GM10847 (cell line): Measurements from ENCODE around the gene MAD1L1.

Source experiments
- POLR2A ChIP-seq: IDR thresholded peaks from 2 replicates; pipeline ENCODE4 v1.6.1; 2011; ENCODE audit not compliant: insufficient read length; ENCODE audit errors: extremely low read depth

MAD1L1 gene

DNA sequence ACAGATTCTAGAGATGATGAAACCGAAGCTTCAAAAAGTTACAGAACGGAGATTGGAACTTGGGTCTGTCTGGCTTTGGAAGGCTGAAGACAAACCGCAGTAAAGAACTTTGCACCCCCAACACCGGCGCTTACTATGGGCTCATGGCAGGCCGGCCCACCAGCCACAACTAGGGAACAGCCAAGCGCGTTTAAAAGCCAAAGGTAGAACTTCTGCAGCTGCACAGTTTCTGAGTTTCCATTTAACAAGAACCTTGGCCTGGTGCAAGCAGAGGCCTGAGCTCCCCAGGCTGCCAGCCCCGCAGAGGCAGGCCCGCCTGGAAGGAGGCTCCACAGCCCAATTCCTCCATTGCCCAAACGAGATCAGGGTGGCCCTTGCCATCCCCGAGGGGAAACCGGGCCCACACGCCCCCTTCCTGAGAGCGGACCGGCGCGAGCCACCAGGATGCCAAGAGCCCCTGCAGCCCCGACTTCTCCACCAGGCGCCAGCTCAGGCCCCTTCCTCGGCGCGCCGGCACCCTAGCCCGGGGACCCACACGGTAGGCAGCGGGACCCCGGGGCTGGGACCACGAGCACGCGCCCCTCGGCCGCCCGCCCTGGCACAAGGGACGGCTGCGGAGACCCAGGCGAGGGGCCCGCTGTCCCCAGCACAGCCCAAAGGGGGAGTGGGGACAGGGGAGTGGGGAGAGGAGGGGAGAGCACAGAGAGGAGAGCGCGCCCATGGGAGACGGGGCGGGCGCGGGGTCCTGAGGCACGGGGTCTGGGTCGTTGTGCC, 566 bp downstream of the MAD1L1 start:
- TF ChIP-seq POLR2A, result no peak

DNA sequence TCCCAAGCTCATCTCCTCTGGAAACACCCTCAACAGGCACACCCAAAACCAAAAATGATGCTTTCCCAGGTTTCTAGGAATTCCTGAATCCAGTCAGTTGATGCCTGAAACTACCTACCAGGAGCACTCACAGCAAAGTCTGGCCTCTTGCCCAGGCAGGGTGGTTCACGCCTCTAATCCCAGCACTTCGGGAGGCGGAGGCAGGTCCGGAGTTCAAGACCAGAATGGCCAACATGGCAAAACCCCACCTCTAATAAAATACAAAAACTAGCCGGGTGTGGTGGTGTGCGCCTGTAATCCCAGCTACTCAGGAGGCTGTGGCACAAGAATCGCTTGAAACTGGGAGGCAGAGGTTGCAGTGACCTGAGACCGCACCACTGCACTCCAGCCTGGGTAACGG, 1.9 kb downstream of the MAD1L1 start:
- no peak for TF ChIP-seq POLR2A

DNA sequence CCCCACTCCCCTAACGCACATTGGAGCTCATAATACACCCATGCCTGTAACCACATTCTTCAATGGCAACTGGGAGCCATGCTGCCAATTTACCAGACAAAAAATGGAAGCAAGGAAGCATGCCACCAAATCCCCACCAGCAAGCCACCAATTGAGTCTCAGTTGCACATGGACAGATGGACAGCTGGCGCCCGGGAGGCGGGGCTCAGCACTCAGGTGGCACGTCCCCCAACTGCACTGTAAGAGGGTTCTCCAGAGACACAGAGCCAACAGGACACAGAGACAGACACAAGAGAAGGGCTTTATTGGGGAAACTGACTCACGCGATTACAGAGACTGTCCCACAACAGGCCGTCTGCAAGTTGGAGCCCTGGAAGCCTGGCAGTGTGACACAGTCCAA, 2.5 kb downstream of the MAD1L1 start:
- TF ChIP-seq POLR2A, result no peak

DNA sequence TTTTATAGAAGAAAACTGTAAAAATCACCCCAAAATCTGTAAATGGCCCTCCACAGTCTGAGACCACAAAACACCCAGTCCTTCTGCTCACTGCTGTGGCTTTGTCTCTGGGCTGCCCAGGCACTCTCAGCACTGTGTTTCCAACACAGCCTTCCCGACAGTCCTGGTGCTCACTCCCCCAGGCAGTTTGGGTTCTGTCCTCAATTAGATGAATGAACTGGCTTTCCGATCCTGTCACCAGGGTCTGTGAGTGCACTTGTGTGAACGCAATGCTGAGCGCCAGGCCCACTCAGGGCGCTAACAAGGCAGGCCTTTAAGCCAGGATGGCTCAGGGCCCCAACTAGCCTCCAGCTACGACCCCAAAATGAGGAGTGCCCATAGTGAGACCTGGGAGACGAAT, 3.3 kb downstream of the MAD1L1 start:
- no peak for TF ChIP-seq POLR2A

DNA sequence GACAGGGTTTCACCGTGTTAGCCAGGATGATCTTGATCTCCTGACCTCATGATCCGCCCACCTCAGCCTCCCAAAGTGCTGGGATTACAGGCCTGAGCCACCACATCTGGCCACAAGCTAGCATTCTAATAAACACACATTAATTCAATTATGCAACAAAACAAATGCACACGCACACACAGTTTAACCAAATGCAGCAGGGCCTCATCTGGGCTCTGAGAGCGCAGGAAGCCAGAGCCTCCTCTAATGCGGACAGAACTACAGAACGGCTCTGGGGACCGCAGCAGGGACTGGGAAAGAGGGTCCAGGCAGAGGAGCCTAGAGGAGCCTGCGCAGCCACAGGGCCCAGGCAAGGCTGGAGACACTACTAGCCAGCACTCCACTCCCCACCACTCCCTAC, 3.8 kb downstream of the MAD1L1 start:
- no peak for TF ChIP-seq POLR2A

DNA sequence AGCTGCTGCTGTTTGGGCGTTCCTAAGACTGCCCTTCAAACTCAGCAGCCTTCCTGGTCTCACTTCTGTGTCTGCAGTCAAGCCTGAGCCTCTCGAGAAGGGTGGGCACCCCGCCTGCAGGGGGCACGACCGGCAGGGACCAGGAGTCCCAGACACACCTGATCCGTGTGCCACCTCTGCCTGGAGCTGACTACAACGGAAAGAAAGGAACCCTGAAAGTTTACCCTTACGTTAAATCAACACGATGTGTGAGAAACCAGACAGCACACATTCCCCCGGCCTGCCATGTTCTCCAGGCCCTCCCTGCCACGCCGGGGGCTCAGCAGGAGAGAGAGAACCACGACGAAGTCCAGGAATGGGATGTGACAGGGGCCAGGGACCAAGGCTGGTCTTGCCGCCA, 5.0 kb downstream of the MAD1L1 start:
- no peak for TF ChIP-seq POLR2A

DNA sequence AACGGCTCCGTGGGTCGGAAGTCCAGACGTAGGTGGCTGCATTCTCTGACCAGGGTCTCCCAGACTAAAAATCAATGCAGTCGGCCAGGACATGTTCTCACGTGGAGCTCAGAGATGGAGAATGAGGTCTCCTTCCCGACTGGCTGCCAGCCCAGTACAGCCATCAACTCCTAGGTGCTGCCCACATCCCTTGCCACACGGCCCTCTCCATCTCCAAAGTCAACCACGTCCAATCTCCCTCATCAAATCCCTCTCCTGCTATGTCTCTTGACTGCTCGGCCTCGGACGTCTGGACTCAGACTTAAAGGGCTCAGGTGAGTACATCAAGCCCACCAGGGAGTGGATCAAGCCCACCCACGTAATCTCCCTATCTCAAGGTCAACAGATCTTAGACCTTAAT, 6.9 kb downstream of the MAD1L1 start:
- no peak for TF ChIP-seq POLR2A

DNA sequence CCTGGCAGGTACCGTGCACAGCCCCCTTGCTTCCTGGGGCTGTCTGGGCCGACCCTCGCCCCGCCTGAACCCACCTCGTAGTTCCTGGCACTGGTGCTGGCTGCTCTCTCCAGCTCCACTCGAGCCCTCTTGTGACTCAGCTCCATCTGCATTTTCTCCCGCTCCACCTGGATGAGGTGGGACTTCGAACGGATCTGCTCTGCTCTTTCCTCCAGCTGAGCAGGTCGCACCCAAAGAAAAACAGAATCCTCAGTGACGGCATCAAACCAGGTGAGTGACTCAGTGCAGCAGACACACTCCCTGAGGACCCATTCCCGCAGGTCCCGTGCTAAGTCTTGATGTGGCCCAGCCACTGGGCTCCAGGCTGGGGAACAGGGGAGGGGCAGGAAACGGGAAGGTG, 7.4 kb downstream of the MAD1L1 start:
- TF ChIP-seq POLR2A, result no peak

DNA sequence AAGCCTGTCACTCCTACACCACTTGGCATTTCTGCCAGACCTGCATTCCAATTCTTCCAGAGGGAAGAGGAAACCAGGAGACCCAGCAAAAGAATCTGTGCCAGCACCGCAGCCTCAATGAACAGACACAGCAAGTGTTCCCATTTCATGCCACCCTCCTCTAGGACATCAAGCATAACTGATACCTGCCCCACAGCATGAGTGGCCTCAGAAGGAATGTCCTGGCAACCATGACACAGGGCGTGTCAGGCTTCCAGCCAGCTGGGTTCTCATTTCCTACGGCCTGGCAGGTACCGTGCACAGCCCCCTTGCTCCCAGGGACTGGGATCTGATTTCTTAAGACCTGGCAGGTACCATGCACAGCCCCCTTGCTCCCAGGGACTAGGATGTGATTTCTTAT, 7.8 kb downstream of the MAD1L1 start:
- no peak for TF ChIP-seq POLR2A

DNA sequence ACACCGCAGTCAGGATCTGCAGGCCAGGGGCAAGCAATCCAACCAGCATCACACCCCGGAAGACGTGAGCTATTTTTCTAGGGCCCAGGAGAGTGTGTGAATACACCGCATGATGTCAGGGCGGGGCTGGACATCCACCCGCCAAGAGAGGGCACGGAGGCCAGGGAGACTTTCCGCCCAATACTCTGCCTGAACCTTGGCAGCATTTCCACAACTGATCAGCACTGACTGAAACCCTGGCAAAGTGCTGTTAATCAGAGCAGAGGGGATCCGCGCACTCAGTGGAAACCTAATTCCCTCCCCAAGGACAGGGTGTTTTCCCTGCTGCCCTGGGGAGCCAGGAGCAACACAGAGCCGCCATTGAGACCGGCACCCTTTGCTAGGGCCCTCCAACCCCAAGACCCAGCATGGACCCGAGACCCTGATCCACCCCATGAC, 8.2 kb downstream of the MAD1L1 start:
- no peak for TF ChIP-seq POLR2A

DNA sequence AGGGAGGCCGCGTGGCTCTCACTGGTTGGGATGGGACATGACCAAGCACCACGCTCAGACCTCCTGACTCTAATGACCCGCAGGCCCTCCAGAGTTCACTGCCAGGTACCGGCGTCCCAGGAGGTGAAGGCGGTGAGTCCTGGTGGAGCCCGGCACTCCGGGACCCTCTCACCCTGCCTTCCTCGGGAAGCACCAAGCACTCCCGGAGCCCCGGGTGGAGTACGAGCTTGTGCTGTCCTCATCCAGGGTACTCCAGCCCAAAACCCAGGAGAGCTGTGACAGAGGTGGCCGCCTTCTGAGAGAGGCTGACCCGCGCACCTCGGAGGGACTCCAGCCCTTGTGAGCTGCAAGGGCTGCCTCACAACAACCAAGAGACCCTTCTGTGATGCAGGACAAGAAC, 9.4 kb downstream of the MAD1L1 start:
- TF ChIP-seq POLR2A, result no peak

DNA sequence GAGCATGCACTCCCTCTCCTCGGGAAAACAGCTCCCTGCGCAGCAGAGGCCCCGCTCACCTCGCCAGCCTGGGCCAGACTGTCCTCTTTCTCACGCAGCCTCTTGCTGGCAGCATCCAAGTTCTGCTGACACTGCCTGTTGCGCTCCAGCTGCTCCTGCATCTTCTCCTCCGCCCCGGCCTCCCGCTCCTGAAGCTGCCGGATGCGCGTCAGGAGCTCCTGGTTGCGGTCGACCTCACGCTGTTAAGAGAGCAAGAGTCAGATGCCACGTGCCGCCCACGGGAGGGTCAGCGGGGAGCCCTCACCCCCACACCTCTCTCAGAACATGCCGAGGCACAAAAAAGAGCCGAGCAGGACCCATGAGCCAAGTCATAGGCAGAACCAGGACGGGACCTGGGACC, 10.2 kb downstream of the MAD1L1 start:
- TF ChIP-seq POLR2A, result no peak

DNA sequence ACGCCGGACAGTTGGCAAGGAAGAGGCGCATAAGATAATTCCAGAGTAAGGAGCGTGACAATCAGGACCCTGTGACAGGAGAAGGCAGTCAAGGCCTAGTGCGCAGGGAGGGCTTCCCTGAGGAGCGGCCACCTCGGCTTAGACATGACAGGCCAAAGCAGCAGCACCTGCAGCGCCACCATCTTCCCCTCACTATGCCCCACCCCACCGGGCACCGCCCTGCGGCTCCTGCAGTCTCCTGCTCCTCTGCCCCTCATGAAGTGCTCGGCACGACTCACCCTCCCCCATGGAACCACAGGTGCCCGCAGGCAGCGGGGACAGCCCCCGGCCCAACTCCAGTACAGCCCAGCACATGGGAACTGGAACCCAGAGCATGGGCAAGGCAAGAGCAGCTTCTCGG, 11.8 kb downstream of the MAD1L1 start:
- no peak for TF ChIP-seq POLR2A

DNA sequence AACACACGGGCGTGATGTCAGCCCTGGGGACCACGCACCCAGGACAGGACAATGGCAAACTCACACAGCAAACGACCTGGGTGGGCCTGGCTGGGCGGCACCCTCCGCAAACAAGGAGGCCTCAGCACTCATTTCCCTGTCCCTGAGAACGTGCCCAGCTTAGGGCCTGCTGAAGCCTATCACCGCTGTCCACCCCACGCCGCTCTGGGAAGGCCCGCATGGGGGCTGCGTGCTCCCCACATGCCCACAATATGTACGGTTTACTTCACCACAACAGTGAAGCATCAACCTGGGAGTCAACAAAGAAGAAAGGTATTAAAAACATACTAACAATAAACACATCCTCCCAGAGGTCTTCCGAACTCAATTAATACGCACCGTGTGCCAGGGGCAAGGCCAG, 12.2 kb downstream of the MAD1L1 start:
- TF ChIP-seq POLR2A, result no peak

DNA sequence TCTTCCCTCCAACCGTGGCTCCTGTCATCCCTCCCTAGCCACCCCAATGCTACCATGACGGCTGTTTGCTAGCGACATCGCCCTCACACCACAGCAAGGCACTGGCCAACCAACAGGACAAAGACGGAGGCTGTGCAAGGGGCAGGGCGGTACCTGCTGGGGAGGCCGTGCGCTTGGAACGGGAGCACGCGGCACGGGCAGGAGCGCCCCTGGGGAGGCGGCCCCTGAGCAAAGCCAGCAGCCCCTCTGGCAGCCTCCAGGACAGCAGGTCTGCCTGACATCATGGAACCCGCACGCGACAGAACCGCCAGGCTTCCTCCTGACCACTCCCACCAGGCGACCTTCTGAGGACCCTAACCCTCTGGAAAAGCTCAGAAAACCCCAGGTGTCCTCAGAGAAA, 12.7 kb downstream of the MAD1L1 start:
- TF ChIP-seq POLR2A, result no peak

DNA sequence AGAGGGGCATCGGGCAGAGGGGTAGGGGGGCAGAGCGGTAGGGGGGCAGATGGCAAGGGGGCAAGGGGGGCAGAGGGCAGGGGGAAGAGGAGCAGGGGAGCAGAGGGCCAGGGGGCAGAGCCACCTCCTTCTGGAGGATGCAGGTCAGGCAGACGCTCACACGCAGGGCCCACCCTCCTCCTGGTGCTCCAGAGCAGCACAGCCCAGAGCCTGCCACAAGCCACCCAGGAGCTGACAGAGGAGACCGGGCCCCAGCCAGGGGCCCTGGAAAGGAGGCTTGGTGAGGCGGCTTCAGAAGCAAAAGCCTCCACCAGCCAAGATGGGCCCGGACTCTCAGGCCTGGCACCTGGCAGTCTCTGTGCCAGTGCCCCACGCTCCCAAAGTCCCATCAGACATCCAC, 13.1 kb downstream of the MAD1L1 start:
- no peak for TF ChIP-seq POLR2A

DNA sequence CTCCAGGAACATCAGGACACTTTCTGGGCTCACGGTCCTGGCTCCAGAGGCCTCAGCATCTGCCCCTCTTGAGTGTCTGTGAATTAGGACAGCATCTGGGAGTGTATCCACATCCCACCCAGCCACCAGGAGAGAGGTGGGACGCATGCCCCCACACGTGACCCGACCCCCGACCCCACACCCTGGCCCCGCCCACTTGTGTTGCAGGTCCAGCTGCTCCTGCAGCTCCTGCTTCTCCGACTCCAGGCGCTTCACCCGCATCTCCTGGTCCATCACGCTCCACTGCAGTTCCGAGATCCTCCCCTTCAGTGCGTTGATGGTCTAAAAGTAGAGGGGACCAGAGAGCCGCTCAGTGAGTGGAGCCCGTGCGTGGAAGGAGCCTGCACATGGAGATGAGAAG, 13.6 kb downstream of the MAD1L1 start:
- TF ChIP-seq POLR2A, result no peak

DNA sequence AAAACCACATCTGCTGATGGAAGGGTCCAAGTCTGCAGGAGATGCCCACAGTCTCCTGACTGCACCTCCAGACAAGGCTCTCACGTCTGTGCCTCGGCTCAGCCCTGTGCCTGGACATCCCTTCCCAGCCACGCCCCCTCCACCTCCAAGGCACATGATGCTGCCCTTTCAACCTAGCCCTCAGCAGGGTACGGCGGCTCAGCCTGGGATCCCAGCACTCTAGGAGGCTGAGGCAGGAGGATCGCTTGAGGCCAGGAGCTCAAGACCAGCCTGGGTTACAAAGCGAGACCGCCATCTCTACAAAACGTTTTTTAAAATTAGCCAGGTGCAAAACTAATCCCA, 14.3 kb downstream of the MAD1L1 start:
- TF ChIP-seq POLR2A, result no peak

DNA sequence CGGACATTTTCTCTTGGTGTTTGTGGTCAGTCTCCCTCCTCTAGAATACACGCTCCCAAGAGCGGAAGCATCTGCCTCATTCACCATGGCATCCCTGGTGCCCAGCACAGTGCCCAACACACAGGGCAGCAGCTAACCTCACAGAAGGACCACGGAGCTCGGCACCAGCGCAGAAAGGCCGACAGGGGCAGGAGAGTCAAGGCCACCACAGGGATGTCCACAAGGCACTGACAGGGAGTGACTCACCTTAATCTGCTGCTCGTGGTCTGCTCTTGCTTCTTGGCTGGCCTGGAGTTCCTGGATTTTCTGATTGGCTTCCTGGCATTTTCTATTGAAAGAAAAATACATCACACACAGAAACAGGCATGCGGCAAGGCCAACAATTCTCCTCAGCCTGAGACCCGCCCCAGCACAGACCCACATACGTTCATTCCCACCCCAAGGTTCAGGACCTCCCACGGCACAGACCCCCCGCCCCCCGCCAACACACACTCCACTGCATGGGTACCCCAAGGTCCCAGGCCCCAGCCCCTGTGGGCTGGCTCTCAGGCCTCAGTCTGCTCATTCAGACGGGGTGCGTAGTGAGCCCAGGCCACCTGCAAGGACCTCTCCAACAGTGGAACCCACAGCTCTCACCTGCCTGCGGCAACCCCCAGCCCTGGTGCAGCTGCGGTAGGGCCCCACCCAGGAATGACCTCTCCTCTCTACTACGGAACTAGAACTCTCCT, 14.9 kb downstream of the MAD1L1 start:
- TF ChIP-seq POLR2A, result no peak
